PC-9 (cell line): Measurements from ENCODE around the gene ATP10B.

Source experiments
- EZH2 ChIP-seq: fragments of 200-600 bp; sonication (generic); IDR thresholded peaks from 2 replicates; pipeline ENCODE4 v1.8.0; 2017; ENCODE audit warnings: antibody characterized with exemption, low read depth
- TF ChIP-seq, protein P1 (sequence below): fragments of 200-600 bp; sonication (generic); conservative IDR thresholded peaks from 2 replicates; pipeline ENCODE4 v1.6.1; 2017; ENCODE audit warnings: mixed run types, antibody characterized with exemption, mild to moderate bottlenecking, moderate library complexity

DNA sequence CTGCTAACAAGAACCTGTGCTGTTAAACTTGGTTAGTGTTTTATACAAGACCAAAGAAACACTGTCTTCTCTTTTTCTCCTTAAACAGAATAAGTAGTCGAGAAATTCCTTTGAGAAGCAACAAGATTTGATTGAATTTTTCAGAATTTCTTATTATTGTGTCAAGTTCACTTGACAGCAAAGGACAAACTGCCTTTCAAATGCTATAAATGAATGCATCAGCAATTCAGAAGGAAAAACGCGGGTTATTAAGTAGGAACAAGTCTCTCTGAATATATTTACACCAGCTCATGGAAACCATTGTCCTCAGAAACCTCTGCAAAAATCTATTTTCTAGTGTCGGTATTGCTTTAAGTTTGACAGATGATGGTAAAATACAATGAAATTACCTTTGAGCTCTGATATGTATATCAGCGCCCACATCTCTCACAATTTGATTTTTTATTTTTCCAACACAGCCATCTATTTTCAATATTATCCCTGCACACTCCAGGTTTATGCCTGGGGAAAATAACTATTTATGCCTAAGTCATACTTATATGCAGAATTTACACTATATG is 4.4 kb downstream of the ATP10B start:
- TF ChIP-seq, protein P1, sequence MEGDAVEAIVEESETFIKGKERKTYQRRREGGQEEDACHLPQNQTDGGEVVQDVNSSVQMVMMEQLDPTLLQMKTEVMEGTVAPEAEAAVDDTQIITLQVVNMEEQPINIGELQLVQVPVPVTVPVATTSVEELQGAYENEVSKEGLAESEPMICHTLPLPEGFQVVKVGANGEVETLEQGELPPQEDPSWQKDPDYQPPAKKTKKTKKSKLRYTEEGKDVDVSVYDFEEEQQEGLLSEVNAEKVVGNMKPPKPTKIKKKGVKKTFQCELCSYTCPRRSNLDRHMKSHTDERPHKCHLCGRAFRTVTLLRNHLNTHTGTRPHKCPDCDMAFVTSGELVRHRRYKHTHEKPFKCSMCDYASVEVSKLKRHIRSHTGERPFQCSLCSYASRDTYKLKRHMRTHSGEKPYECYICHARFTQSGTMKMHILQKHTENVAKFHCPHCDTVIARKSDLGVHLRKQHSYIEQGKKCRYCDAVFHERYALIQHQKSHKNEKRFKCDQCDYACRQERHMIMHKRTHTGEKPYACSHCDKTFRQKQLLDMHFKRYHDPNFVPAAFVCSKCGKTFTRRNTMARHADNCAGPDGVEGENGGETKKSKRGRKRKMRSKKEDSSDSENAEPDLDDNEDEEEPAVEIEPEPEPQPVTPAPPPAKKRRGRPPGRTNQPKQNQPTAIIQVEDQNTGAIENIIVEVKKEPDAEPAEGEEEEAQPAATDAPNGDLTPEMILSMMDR = no peak
- no peak for TF ChIP-seq EZH2
